ENCODE data around the gene AP1G2.
"Not testable (repeated sequence)": the region's sequence is repeated elsewhere in the genome, so short reads cannot be mapped to it uniquely, and the experiment has no call there.

Gene AP1G2

GRCh38 chr14:23538050-23538718 is 29.4 kb downstream of the AP1G2 start:
- DNase-seq (ENCODE audit: low read depth), result no peak

- no peak for DNase-seq (ENCODE audit: low read depth)
Measured at GRCh38 chr14:23537351-23538049, 30.1 kb downstream of the AP1G2 start.

GRCh38 chr14:23536906-23537305 is 30.7 kb downstream of the AP1G2 start:
- not testable (repeated sequence) for DNase-seq (ENCODE audit: low read depth)

- DNase-seq (ENCODE audit: low read depth), result no peak
Measured at GRCh38 chr14:23536494-23536893, 31.1 kb downstream of the AP1G2 start.

GRCh38 chr14:23535943-23536342 is 31.6 kb downstream of the AP1G2 start:
- no peak for DNase-seq (ENCODE audit: low read depth)

GRCh38 chr14:23533652-23534435 is 33.7 kb downstream of the AP1G2 start:
- DNase-seq (ENCODE audit: low read depth), result no peak

GRCh38 chr14:23532658-23533057 is 34.9 kb downstream of the AP1G2 start:
- DNase-seq (ENCODE audit: low read depth), result no peak

GRCh38 chr14:23531391-23531790 is 36.2 kb downstream of the AP1G2 start:
- DNase-seq (ENCODE audit: low read depth), result no peak

- no peak for DNase-seq (ENCODE audit: low read depth)
Measured at GRCh38 chr14:23530375-23531055, 37.1 kb downstream of the AP1G2 start.

- no peak for DNase-seq (ENCODE audit: low read depth)
Measured at GRCh38 chr14:23529016-23529415, 38.6 kb downstream of the AP1G2 start.

- no peak for DNase-seq (ENCODE audit: low read depth)
Measured at GRCh38 chr14:23528555-23528954, 39.0 kb downstream of the AP1G2 start.

- no peak for DNase-seq (ENCODE audit: low read depth)
Measured at GRCh38 chr14:23525611-23526010, 42.0 kb downstream of the AP1G2 start.

- no peak for DNase-seq (ENCODE audit: low read depth)
Measured at GRCh38 chr14:23524954-23525353, 42.6 kb downstream of the AP1G2 start.

GRCh38 chr14:23523229-23524016 is 44.2 kb downstream of the AP1G2 start:
- no peak for DNase-seq (ENCODE audit: low read depth)

GRCh38 chr14:23522643-23523198 is 44.9 kb downstream of the AP1G2 start:
- no peak for DNase-seq (ENCODE audit: low read depth)

GRCh38 chr14:23521785-23522640 is 45.6 kb downstream of the AP1G2 start:
- DNase-seq (ENCODE audit: low read depth), result no peak

GRCh38 chr14:23520899-23521533 is 46.6 kb downstream of the AP1G2 start:
- no peak for DNase-seq (ENCODE audit: low read depth)

- no peak for DNase-seq (ENCODE audit: low read depth)
Measured at GRCh38 chr14:23518709-23519108, 48.9 kb downstream of the AP1G2 start.

GRCh38 chr14:23517650-23518326 is 49.8 kb downstream of the AP1G2 start:
- DNase-seq (ENCODE audit: low read depth), result no peak
